SK-N-SH treated with all-trans-retinoic acid at 6 μM for 48 hours (cell line): ENCODE results near the gene VSTM4.

Experiments used
- ATAC-seq: fragments of 200-7000 bp; cut with Tn5 transposase; 3 replicates; pipeline ENCODE4 v1.9.1; 2020; ENCODE audit warnings: mild to moderate bottlenecking, moderate library complexity
- ARNTL ChIP-seq: fragments of 450-650 bp; formaldehyde crosslinking; IDR thresholded peaks from 2 replicates; pipeline ENCODE4 v1.5.0; 2020; ENCODE audit warnings: low read depth, mild to moderate bottlenecking, moderate library complexity, borderline replicate concordance
- BACH2 ChIP-seq: fragments of 250-450 bp; sonication (Bioruptor Pico); IDR thresholded peaks from 2 replicates; pipeline ENCODE4 v1.9.0; 2021; ENCODE audit warnings: mild to moderate bottlenecking, borderline replicate concordance
- CSDC2 ChIP-seq: fragments of 250-450 bp; sonication (Bioruptor Pico); IDR thresholded peaks from 2 replicates; pipeline ENCODE4 v1.5.0; 2020; ENCODE audit warnings: mild to moderate bottlenecking, moderate library complexity
- ESRRG ChIP-seq: fragments of 250-450 bp; sonication (Bioruptor Pico); IDR thresholded peaks from 2 replicates; pipeline ENCODE4 v1.6.1; 2021; ENCODE audit warnings: mild to moderate bottlenecking
- OSR1 ChIP-seq: fragments of 250-450 bp; sonication (Bioruptor Pico); IDR thresholded peaks from 2 replicates; pipeline ENCODE4 v1.8.0; 2022; ENCODE audit warnings: moderate library complexity, mild to moderate bottlenecking, inconsistent platforms
- PPARA ChIP-seq: fragments of 250-450 bp; sonication (Bioruptor Pico); IDR thresholded peaks from 2 replicates; pipeline ENCODE4 v1.5.0; 2020; ENCODE audit warnings: mild to moderate bottlenecking, borderline replicate concordance
- RARB ChIP-seq: fragments of 250-450 bp; sonication (Bioruptor Pico); IDR thresholded peaks from 2 replicates; pipeline ENCODE4 v1.8.0; 2021; ENCODE audit warnings: mild to moderate bottlenecking, moderate library complexity
- SNAI2 ChIP-seq: fragments of 250-450 bp; sonication (Bioruptor Pico); IDR thresholded peaks from 2 replicates; pipeline ENCODE4 v1.5.0; 2020; ENCODE audit warnings: mild to moderate bottlenecking, moderate library complexity
- TCF4 ChIP-seq: fragments of 250-450 bp; sonication (Bioruptor Pico); IDR thresholded peaks from 2 replicates; pipeline ENCODE4 v1.8.0; 2021; ENCODE audit warnings: mild to moderate bottlenecking, moderate library complexity, borderline replicate concordance
- TOX ChIP-seq: fragments of 250-450 bp; sonication (Bioruptor Pico); IDR thresholded peaks from 2 replicates; pipeline ENCODE4 v1.8.0; 2021; ENCODE audit warnings: mild to moderate bottlenecking, moderate library complexity, borderline replicate concordance
- ZC3H10 ChIP-seq: fragments of 250-450 bp; sonication (Bioruptor Pico); IDR thresholded peaks from 2 replicates; pipeline ENCODE4 v1.5.1; 2021; ENCODE audit warnings: mild to moderate bottlenecking, moderate library complexity
- ZFP3 ChIP-seq: fragments of 250-450 bp; sonication (Bioruptor Pico); IDR thresholded peaks from 2 replicates; pipeline ENCODE4 v1.5.0; 2020; ENCODE audit warnings: mild to moderate bottlenecking, moderate library complexity
- ZFP30 ChIP-seq: fragments of 450-650 bp; formaldehyde crosslinking; IDR thresholded peaks from 2 replicates; pipeline ENCODE4 v1.5.0; 2022; ENCODE audit warnings: mild to moderate bottlenecking, moderate library complexity
- ZNF565 ChIP-seq: fragments of 450-650 bp; formaldehyde crosslinking; conservative IDR thresholded peaks from 2 replicates; pipeline ENCODE4 v1.5.0; 2020; ENCODE audit warnings: low read depth, mild to moderate bottlenecking, moderate library complexity
- ZNF70 ChIP-seq: fragments of 450-650 bp; formaldehyde crosslinking; IDR thresholded peaks from 2 replicates; pipeline ENCODE4 v1.5.0; 2020; ENCODE audit warnings: mild to moderate bottlenecking, moderate library complexity
- ZNF8 ChIP-seq: fragments of 450-650 bp; formaldehyde crosslinking; IDR thresholded peaks from 2 replicates; pipeline ENCODE4 v1.5.0; 2020; ENCODE audit warnings: mild to moderate bottlenecking, moderate library complexity
- TF ChIP-seq, protein P1 (sequence below): fragments of 250-450 bp; sonication (Bioruptor Pico); IDR thresholded peaks from 2 replicates; pipeline ENCODE4 v1.8.0; 2021; ENCODE audit warnings: low read depth, mild to moderate bottlenecking, moderate library complexity, borderline replicate concordance
- TF ChIP-seq, protein P2 (sequence below): fragments of 250-450 bp; sonication (Bioruptor Pico); IDR thresholded peaks from 2 replicates; pipeline ENCODE4 v1.5.1; 2021; ENCODE audit warnings: mild to moderate bottlenecking, moderate library complexity
- TF ChIP-seq, protein P3 (sequence below): fragments of 250-450 bp; sonication (Bioruptor Pico); IDR thresholded peaks from 2 replicates; pipeline ENCODE4 v1.5.1; 2020; ENCODE audit warnings: low read depth, mild to moderate bottlenecking, moderate library complexity

The VSTM4 gene

DNA sequence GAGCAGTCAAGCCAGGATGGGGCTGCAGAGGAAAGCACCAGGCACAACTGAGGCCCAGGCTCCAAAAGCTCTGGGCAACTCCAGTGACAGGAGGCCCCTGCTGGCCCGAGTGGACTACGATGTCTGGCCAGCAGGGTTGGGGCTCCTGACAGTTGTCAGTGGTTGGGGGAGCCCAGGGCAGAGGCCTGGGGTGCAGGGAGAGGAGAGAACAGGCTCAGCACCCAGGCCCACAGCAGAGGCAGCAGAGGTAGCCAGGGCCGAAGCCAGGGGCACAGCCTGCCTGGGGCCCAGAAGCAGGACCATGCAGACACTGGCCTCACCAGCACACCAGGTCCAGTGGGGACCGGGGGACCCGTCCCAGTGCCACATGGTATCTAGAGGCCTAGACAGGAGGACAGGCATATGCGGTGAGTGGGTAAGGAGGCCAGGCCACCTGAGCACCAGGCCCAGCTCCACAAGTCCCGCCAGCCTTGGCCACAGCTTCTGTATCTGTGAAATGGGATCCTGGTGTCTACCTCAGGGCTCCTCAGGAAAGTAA is 129.6 kb downstream of the VSTM4 start:
- TF ChIP-seq, protein P1, sequence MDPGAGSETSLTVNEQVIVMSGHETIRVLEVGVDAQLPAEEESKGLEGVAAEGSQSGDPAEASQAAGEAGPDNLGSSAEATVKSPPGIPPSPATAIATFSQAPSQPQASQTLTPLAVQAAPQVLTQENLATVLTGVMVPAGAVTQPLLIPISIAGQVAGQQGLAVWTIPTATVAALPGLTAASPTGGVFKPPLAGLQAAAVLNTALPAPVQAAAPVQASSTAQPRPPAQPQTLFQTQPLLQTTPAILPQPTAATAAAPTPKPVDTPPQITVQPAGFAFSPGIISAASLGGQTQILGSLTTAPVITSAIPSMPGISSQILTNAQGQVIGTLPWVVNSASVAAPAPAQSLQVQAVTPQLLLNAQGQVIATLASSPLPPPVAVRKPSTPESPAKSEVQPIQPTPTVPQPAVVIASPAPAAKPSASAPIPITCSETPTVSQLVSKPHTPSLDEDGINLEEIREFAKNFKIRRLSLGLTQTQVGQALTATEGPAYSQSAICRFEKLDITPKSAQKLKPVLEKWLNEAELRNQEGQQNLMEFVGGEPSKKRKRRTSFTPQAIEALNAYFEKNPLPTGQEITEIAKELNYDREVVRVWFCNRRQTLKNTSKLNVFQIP (CRISPR knock-in tag) = no peak
- no peak for TF ChIP-seq ZC3H10 (CRISPR knock-in tag)
- no peak for TF ChIP-seq ZNF8 (CRISPR knock-in tag)
- no peak for TF ChIP-seq ZNF70 (CRISPR knock-in tag)
- no peak for TF ChIP-seq RARB (CRISPR knock-in tag)
- no peak for TF ChIP-seq CSDC2 (CRISPR knock-in tag)
- TF ChIP-seq, protein P2, sequence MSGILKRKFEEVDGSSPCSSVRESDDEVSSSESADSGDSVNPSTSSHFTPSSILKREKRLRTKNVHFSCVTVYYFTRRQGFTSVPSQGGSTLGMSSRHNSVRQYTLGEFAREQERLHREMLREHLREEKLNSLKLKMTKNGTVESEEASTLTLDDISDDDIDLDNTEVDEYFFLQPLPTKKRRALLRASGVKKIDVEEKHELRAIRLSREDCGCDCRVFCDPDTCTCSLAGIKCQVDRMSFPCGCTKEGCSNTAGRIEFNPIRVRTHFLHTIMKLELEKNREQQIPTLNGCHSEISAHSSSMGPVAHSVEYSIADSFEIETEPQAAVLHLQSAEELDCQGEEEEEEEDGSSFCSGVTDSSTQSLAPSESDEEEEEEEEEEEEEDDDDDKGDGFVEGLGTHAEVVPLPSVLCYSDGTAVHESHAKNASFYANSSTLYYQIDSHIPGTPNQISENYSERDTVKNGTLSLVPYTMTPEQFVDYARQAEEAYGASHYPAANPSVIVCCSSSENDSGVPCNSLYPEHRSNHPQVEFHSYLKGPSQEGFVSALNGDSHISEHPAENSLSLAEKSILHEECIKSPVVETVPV = no peak
- no peak for TF ChIP-seq ESRRG
- no peak for TF ChIP-seq PPARA (CRISPR knock-in tag)
- no peak for TF ChIP-seq SNAI2 (CRISPR knock-in tag)
- TF ChIP-seq, all 23 proteins: peak for 0

DNA sequence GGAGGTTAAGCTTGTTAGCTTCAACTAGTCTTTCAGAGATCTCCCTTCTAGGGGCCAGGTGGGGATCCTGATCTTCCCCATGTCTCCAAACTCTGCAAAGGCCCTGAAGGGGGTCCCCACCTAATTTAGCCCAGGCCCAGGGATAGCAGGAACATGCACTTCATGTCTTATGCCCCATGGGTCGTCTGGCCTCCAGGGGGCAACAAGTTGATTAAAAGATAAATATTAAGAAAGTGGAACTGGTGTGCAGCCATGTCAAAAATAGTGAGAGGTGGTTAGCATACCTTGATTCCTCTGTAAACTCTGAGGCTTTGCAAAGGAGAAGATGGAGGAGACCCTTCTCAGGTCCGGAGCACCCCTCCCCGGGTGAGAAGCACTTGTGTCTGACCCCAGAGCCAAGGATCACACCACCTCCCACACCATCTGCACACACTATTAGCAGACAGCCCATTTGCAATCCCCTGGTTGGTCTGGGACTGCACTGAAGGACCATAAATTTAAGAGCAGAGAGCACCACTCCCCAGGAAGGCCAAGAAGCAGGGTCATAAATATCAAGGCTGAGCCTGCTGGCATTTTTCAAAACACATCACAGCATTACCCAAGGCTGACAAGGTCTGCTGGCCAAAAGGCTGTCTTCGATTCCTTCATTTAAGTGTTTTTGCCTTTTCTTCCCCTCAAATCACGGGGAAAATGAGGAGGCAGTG is 131.5 kb downstream of the VSTM4 start:
- ATAC-seq = no peak

More for the DNA sequence above, 129.6 kb downstream of the VSTM4 start:
- ATAC-seq = no peak

DNA sequence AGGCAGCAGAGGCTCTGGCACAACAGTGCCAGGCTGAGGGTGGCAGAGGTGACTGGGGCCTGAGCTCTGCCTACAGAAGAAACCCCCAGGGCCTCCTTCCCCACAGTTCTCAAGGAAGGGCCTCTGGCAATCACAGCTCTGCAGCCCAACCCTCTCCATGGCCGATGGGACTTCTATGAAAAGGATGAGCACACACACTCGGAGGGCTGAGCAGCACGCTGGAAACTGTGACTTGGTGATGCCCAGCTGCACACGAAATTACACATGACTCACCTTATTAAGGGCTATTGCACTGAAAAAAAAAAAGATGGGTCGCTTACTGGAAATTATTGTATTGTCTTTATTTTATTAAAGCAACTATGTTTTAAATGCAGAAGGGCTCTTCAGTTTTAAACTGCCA is 132.7 kb downstream of the VSTM4 start:
- ATAC-seq = no peak
- no peak for TF ChIP-seq ZNF8 (CRISPR knock-in tag)
- TF ChIP-seq ZC3H10 (CRISPR knock-in tag) = no peak
- TF ChIP-seq, protein P3, sequence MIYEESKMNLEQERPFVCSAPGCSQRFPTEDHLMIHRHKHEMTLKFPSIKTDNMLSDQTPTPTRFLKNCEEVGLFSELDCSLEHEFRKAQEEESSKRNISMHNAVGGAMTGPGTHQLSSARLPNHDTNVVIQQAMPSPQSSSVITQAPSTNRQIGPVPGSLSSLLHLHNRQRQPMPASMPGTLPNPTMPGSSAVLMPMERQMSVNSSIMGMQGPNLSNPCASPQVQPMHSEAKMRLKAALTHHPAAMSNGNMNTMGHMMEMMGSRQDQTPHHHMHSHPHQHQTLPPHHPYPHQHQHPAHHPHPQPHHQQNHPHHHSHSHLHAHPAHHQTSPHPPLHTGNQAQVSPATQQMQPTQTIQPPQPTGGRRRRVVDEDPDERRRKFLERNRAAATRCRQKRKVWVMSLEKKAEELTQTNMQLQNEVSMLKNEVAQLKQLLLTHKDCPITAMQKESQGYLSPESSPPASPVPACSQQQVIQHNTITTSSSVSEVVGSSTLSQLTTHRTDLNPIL (CRISPR knock-in tag) = no peak
- no peak for TF ChIP-seq PPARA (CRISPR knock-in tag)
- no peak for TF ChIP-seq ZNF70 (CRISPR knock-in tag)
- TF ChIP-seq ESRRG = no peak
- TF ChIP-seq ZFP30 (CRISPR knock-in tag) = no peak
- no peak for TF ChIP-seq BACH2
- TF ChIP-seq, protein P2 = no peak
- no peak for TF ChIP-seq ZNF565 (CRISPR knock-in tag)
- TF ChIP-seq OSR1 = no peak
- TF ChIP-seq RARB (CRISPR knock-in tag) = no peak
- TF ChIP-seq TOX (CRISPR knock-in tag) = no peak
- no peak for TF ChIP-seq TCF4

More for the DNA sequence above, 131.5 kb downstream of the VSTM4 start:
- TF ChIP-seq ZNF8 (CRISPR knock-in tag) (no peak), ZFP3 (CRISPR knock-in tag) (no peak), RARB (CRISPR knock-in tag) (no peak), ZNF565 (CRISPR knock-in tag) (no peak), ARNTL (no peak), OSR1 (no peak), SNAI2 (CRISPR knock-in tag) (no peak), TOX (CRISPR knock-in tag) (no peak), BACH2 (no peak), CSDC2 (CRISPR knock-in tag) (no peak), ZNF70 (CRISPR knock-in tag) (no peak), ESRRG (no peak), ZFP30 (CRISPR knock-in tag) (no peak), ZC3H10 (CRISPR knock-in tag) (no peak)
- TF ChIP-seq, protein P1 (CRISPR knock-in tag) = no peak
- TF ChIP-seq, protein P3 (CRISPR knock-in tag) = no peak
- TF ChIP-seq, protein P2 = no peak
